Thoracic aorta (tissue), 2 donors: ENCODE measurements around the gene ZNF474. TPM values are rescaled to one million over a fixed set of nuclear protein-coding genes. Genes with fewer than 3 reads are reported as not detected.

Source experiments
- ATAC-seq: fragments of 150-250 bp; one replicate; pipeline ENCODE4 v1.8.0; 2017; ENCODE audit warnings: low read depth; ENCODE audit not compliant: insufficient number of reproducible peaks, low FRiP score
- DNase-seq: peaks from one replicate; pipeline ENCODE4 v3.0.0-alpha.2; 2020; ENCODE audit warnings: low spot score
- H3K27ac ChIP-seq, 2 donors: fragments of 200-600 bp; sonication (generic); 1 replicate in 1 of 2; 2 replicates in 1 of 2; pipeline ENCODE4 v1.5.1; 2016; ENCODE audit warnings: mild to moderate bottlenecking in 2 of 2, moderate library complexity in 2 of 2
- H3K27me3 ChIP-seq: fragments of 200-600 bp; sonication (generic); replicated peaks from 2 replicates; pipeline ENCODE4 v1.6.0; 2016; ENCODE audit warnings: mild to moderate bottlenecking; ENCODE audit not compliant: insufficient read depth
- H3K36me3 ChIP-seq: fragments of 200-600 bp; sonication (generic); one replicate; pipeline ENCODE4 v1.5.1; 2016
- H3K4me1 ChIP-seq, 2 donors: fragments of 200-600 bp; sonication (generic); 1 replicate in 1 of 2; 2 replicates in 1 of 2; pipeline versions ENCODE4 v1.5.1 to v1.6.0; 2016; ENCODE audit warnings: low read depth in 2 of 2, mild to moderate bottlenecking in 1 of 2; ENCODE audit not compliant: control insufficient read depth in 1 of 2
- H3K4me3 ChIP-seq: fragments of 200-600 bp; sonication (generic); 2 replicates; pipeline ENCODE4 v1.5.1; 2016; ENCODE audit warnings: mild to moderate bottlenecking
- H3K9me3 ChIP-seq: fragments of 200-600 bp; sonication (generic); 2 replicates; pipeline ENCODE4 v1.5.1; 2016
- total RNA-seq, 2 donors: library from RNA; depleted of rRNA; stranded (reverse); fragments of >200 nt; gene quantifications; one replicate each; pipeline versions ENCODE4 v1.1.0 to v1.2.3, GENCODE V29; 2016
- TF ChIP-seq, protein P1 (sequence below): fragments of 200-600 bp; sonication (generic); IDR thresholded peaks from one replicate; pipeline ENCODE4 v1.5.1; 2019; ENCODE audit warnings: antibody characterized with exemption

ZNF474 gene
- total RNA-seq, 2 donors from 2014 or later, result 0.27 to 0.92 TPM

DNA sequence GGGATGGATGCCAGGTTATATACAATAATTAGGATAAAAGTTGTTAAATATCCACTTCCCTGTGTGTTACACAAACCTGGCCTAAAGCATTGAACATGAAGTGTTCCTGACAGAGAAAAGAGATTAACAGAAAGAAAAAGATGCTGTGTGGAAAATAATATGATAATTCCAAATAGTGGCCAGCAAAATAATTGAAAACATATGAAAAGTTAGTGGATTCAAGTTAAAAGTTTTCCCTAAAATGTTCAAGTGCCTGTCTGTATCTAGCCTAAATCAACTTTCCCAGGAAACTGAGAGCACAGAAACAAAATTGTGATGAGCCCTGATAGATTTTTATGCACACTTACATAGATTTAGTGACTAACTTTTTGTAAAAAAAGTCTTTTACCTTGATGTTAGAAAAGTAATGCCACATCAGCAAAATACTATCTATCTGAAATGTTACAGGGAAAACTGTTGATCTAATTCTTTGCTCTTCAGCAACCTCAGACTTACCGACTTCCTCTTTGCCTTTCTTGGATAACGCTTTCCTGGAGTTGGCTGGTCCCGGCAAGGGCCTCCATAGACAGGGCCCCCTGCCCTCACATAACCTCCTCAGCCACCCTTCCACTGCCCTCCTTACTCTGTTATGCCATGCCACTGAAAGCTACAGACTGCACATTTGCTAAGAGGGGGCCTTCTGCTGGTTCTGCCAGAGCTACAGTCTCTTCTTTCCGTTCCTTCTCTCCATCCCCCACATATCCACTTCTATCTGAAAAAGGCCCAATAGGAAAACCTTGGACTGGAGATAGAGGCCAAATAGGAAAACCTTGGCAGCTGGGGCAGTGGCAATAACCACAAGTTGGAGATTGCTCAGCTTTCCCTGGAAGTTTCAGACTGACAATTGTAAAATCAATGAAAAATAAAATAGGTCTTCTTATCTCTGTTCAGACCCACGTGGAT is 44.4 kb downstream of the ZNF474 start:
- H3K27ac ChIP-seq, result no peak overlapping the region
- no peak for DNase-seq
- no peaks in the 10 kb centered on the region for H3K27me3 ChIP-seq
- peaks cover 0 to 12% of the 10 kb centered on the region in 2 donors for H3K4me1 ChIP-seq
- H3K4me3 ChIP-seq, result no peak overlapping the region
- no peaks in the 10 kb centered on the region for H3K36me3 ChIP-seq
- TF ChIP-seq, protein P1, sequence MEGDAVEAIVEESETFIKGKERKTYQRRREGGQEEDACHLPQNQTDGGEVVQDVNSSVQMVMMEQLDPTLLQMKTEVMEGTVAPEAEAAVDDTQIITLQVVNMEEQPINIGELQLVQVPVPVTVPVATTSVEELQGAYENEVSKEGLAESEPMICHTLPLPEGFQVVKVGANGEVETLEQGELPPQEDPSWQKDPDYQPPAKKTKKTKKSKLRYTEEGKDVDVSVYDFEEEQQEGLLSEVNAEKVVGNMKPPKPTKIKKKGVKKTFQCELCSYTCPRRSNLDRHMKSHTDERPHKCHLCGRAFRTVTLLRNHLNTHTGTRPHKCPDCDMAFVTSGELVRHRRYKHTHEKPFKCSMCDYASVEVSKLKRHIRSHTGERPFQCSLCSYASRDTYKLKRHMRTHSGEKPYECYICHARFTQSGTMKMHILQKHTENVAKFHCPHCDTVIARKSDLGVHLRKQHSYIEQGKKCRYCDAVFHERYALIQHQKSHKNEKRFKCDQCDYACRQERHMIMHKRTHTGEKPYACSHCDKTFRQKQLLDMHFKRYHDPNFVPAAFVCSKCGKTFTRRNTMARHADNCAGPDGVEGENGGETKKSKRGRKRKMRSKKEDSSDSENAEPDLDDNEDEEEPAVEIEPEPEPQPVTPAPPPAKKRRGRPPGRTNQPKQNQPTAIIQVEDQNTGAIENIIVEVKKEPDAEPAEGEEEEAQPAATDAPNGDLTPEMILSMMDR, result no peak
- H3K9me3 ChIP-seq, result no peaks in the 10 kb centered on the region
- no peak for ATAC-seq

DNA sequence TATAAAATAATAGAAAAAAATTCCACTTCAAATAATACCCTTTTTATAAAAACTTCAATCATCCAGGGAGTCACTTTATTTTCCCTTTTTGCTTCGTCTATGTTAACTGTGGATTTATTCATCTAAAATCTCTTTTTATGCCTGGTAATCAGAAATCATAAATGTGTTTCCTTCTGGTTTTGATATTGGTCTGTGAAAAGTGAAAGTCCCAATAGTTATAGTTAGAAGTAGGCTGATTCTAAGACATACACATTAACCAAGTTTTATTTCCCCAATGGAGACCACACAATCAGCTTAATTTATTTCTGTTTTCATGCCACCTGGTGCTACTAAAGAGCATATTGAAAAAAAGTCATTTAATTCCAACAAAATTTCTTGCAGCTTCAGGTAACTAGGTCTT is 45.7 kb downstream of the ZNF474 start:
- DNase-seq (no peak), ATAC-seq (no peak)
- TF ChIP-seq, protein P1, result no peak

DNA sequence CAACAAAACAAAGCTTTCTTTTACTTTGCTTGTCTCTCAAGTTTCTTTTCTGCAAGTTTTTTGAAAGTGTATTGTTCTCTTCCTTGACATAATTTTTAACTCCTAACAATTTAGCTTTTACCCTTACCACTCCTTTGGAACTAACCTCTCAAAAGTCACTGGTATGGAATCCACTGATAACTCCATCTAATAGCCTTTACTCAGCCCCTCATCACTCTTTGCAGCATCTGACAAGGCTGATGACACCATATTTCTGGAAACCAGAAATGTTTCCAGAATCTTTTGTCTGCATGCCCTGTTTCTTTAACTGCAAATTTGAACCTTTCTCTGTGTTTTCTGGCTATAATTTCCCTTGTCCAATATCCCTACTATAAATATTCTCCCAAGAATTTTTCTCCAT is 46.5 kb downstream of the ZNF474 start:
- no peaks in the 10 kb centered on the region for H3K9me3 ChIP-seq
- no peak overlapping the region for H3K4me3 ChIP-seq
- peaks cover 0 to 20% of the 10 kb centered on the region in 2 donors for H3K4me1 ChIP-seq
- no peak overlapping the region for H3K27ac ChIP-seq
- DNase-seq (no peak), ATAC-seq (no peak)
- H3K27me3 ChIP-seq, result no peaks in the 10 kb centered on the region
- H3K36me3 ChIP-seq, result no peaks in the 10 kb centered on the region
- TF ChIP-seq, protein P1, result no peak

More for the DNA sequence above, 45.7 kb downstream of the ZNF474 start:
- Histone ChIP-seq H3K4me1 (peaks cover 0 to 13% of the 10 kb centered on the region in 2 donors), H3K9me3 (no peaks in the 10 kb centered on the region), H3K4me3 (no peak overlapping the region), H3K27ac (no peak overlapping the region), H3K36me3 (no peaks in the 10 kb centered on the region), H3K27me3 (no peaks in the 10 kb centered on the region)

DNA sequence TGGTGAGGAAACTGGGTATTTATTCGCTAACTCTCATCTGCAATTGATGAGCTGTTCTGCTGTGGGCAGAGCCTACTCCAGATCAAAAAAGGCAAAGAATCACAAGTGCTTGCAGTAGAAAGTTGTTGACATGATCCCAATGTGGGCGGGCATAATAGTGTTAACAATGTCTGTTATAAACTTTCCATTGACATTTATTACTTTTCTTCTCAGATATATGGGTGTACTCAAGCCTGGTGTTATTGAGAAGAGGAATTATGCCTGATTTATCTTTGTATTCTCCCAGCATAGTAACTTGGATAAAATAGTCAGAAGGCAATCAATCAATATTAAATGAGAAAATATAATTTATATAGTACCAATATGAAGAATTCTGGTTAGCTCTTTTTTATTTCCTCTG is 47.8 kb downstream of the ZNF474 start:
- H3K36me3 ChIP-seq, result no peaks in the 10 kb centered on the region
- peaks cover 8 to 28% of the 10 kb centered on the region in 2 donors for H3K4me1 ChIP-seq
- H3K27me3 ChIP-seq, result no peaks in the 10 kb centered on the region
- ATAC-seq (no peak), DNase-seq (no peak)
- no peak overlapping the region for H3K4me3 ChIP-seq
- no peaks in the 10 kb centered on the region for H3K9me3 ChIP-seq
- no peak overlapping the region for H3K27ac ChIP-seq
- TF ChIP-seq, protein P1, result no peak

DNA sequence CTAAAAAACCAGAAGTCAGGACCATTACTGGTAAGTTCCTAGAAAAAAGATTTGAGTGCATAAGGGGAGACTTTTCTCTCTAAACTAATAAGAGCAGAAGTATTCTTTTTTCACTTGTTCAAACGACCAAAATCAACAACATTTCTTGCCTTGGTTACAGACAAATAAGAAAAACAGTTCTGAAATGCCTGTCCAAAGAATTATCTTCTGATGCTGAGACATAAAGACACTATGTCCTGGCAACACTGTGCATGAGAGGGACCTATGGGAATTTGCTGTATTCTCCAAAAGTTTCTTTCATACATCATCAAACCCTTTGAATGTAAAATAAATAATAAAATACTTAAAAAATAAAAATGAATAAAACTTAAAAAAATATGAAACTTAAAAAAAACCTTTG is 50.4 kb downstream of the ZNF474 start:
- no peaks in the 10 kb centered on the region for H3K9me3 ChIP-seq
- TF ChIP-seq, protein P1, result no peak
- no peaks in the 10 kb centered on the region for H3K27me3 ChIP-seq
- H3K36me3 ChIP-seq, result no peaks in the 10 kb centered on the region
- no peak for DNase-seq
- H3K4me3 ChIP-seq, result no peak overlapping the region
- H3K27ac ChIP-seq, result no peak overlapping the region
- H3K4me1 ChIP-seq, result peaks cover 24 to 44% of the 10 kb centered on the region in 2 donors
- no peak for ATAC-seq
